ENCODE data around the gene GRAMD1A.

DNA sequence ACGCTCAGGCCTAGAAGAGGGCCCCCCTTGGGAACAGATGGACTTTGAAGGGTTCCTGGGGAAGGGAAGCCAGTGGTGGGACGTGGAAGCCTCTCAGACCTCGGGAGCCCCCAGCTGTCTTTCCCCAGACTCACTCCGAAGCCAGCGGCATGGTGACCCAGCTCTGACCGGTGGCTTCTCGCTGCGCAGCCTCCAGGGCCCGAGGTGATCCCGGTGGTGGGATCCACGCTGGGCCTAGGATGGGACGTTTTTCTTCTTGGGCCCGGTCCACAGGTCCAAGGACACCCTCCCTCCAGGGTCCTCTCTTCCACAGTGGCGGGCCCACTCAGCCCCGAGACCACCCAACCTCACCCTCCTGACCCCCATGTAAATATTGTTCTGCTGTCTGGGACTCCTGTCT lies 66.0 kb downstream of the GRAMD1A start:
- TF ChIP-seq ZNF274 (IDR thresholded peaks at IDR 0.05; ENCODE audit: low read depth, low read length) = no peak
- no peak for TF ChIP-seq YY1 (IDR thresholded peaks at IDR 0.05; ENCODE audit: insufficient read depth, insufficient read length)
- no peak for TF ChIP-seq SUZ12 (IDR thresholded peaks at IDR 0.05; ENCODE audit: extremely low read depth, insufficient read depth, insufficient read length)
